Fibroblast of the aortic adventitia (primary cell): ENCODE measurements around the gene NSUN4. TPM values are rescaled to one million over a fixed set of nuclear protein-coding genes. Genes with fewer than 3 reads are reported as not detected.

Experiments used
- DNase-seq: peaks from one replicate; pipeline ENCODE4 v3.0.0-alpha.2; 2010; ENCODE audit warnings: low read depth
- H3K4me3 ChIP-seq: 2 replicates; pipeline ENCODE4 v1.5.1; 2011; ENCODE audit warnings: low read depth, mild to moderate bottlenecking, control low read depth, low read length, moderate library complexity
- total RNA-seq: library from RNA; depleted of rRNA; stranded (reverse); fragments of >200 nt; gene quantifications from 2 replicates; pipeline ENCODE4 v1.2.3, GENCODE V29; 2012; ENCODE audit warnings: low replicate concordance
- TF ChIP-seq, protein P1 (sequence below): IDR thresholded peaks from 2 replicates; pipeline ENCODE4 v1.5.1; 2011; ENCODE audit warnings: mild to moderate bottlenecking, low read length, control low read depth, inconsistent platforms; ENCODE audit not compliant: insufficient read depth

NSUN4 gene
- total RNA-seq, 1 donor: 15.9 TPM

DNA sequence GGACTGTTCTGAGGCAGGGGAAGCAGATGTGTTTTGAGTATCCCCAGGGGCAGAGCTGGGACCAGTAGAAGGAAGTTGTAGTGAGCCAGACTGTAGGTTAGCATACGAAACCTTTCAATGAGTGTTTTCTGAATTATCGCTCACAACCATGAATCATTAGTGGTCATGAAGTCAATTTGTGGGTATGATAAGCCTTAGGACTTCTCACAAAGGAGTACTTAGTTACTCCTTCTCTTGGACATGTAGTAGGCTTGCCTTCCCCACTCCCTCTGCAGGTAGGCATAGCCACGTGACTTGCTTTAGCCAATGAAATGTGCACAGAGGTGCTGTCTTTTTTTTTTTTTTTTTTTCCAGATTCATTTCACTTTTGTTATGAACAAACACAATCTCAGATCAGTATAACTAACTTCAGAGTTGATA, 29.6 kb downstream of the NSUN4 start:
- peak; percentile 53 for DNase-seq
- no peak overlapping the region for H3K4me3 ChIP-seq
- TF ChIP-seq, protein P1, sequence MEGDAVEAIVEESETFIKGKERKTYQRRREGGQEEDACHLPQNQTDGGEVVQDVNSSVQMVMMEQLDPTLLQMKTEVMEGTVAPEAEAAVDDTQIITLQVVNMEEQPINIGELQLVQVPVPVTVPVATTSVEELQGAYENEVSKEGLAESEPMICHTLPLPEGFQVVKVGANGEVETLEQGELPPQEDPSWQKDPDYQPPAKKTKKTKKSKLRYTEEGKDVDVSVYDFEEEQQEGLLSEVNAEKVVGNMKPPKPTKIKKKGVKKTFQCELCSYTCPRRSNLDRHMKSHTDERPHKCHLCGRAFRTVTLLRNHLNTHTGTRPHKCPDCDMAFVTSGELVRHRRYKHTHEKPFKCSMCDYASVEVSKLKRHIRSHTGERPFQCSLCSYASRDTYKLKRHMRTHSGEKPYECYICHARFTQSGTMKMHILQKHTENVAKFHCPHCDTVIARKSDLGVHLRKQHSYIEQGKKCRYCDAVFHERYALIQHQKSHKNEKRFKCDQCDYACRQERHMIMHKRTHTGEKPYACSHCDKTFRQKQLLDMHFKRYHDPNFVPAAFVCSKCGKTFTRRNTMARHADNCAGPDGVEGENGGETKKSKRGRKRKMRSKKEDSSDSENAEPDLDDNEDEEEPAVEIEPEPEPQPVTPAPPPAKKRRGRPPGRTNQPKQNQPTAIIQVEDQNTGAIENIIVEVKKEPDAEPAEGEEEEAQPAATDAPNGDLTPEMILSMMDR: no peak

DNA sequence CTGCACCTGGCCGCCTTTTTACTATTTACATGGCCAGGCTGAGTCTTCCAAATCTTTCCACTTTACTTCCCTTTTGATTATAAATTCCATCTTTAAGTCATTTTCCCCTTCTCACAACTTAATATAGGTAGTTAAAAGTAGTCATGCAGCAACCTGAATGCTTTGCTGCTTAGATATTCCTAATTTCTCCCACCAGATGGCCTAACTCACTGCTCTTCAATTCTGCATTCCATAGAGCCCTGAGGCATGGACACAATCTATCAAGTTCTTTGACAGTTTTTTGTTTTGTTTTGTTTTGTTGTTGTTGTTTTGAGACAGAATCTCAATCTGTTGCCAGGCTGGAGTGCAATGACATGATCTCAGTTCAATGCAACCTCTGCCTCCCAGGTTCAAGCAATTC, 31.8 kb downstream of the NSUN4 start:
- H3K4me3 ChIP-seq: no peak overlapping the region
- TF ChIP-seq, protein P1: no peak
- DNase-seq: no peak

DNA sequence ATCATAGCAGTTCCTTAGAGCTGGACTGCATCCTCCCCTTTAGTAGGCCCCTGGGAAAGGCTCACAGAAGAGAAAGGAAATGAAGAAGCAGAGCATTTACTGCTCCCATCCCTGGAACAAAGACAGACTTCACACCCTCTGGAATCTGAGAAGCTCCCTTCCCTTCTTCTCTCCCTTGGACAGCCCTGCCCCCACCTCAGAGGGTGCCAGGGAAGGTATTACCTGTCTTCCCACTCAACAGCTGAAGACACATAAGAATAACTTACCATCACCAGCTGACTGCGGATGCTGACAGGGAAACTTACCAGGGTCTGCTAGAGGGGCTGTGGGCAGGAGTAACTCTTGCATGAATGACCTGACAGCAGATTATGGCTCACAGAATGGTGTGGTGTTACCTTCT, 39.4 kb downstream of the NSUN4 start:
- DNase-seq: no peak
- no peak overlapping the region for H3K4me3 ChIP-seq
- TF ChIP-seq, protein P1: no peak

DNA sequence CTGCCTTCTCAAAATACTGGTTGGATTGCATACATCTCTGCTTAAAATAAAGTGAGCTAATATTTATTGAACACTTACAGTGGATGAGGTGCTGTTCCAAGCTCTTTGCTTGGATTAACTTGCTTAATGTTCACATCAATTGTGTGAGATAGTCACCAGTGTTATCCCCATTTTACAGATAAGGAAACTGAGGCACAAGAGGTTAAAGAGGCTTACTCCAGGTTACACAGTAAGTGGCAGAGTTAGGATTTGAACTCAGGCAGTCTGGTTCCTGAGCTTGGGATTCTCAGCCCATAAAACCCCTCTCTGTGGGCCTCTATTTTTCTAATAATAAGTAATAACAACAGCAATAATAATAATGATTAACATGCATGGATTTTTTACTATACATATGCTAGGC, 39.9 kb downstream of the NSUN4 start:
- no peak overlapping the region for H3K4me3 ChIP-seq
- TF ChIP-seq, protein P1: no peak
- DNase-seq: no peak

DNA sequence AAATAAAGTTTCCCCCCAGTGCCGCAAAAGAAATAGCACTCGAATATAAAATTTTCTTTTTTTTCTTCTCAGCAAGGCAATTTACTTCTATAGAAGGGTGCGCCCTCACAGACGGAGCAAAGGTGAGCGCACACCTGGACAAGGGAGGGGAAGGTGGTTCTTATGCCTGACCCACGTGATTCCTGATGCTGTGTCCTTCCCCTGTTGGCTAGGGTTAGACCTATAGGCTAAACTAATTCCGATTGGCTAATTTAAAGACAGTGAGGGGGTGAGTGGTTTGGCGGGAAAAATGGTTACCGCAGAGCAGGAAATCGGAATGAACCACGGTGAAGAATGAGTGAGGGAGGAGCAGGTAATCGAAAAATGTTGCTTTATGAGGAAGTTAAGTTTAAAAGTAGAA, 52.9 kb downstream of the NSUN4 start:
- TF ChIP-seq, protein P1: no peak
- no peak for DNase-seq
- no peak overlapping the region for H3K4me3 ChIP-seq

DNA sequence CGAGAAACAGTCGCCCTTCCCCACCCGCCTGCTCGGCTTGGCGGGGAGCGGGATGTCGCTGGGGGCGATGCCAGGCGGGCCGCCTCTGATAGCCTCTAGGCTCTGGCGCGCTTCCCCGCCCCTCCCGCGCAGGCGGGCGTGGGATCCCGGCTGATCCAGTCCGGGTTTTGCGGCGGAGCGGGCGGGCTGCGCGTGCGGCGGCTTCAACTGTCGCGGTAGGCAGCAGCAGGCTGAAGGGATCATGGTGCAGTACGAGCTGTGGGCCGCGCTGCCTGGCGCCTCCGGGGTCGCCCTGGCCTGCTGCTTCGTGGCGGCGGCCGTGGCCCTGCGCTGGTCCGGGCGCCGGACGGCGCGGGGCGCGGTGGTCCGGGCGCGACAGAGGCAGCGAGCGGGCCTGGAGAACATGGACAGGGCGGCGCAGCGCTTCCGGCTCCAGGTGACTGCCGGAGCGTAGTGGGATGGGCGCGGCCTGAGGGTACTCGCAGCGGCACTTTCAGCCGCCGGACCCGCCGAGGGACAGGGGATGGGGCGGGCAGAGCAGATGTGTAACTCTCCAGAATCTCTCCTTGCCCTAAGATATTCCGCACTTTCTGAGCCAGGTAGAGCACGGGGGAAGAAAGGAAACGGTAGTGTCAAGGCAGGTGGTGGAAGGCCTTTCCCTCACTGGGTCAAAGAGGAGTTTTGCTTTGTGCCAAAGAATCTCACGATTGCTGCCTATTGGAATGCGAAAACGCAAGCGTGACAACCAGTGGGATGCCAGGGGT, 53.7 kb downstream of the NSUN4 start, which contains the start of gene FAAH:
Gene FAAH (plus strand): TSS at position 210 of the 764 bp plus-strand sequence. CDS start 32 bp downstream, at position 242.
- no peak for DNase-seq
- TF ChIP-seq, protein P1: no peak

More for the DNA sequence above, 53.7 kb downstream of the NSUN4 start, which contains the start of gene FAAH:
- no peak within 1 kb of the TSS for H3K4me3 ChIP-seq
